ENCODE data around the gene HNRNPM.

- TF ChIP-seq POLR2AphosphoS5 (IDR thresholded peaks at IDR 0.05; ENCODE audit: low read depth) (peak; percentile 97), REST (IDR thresholded peaks at IDR 0.05; ENCODE audit: insufficient replicate concordance, low read depth) (no peak)
Measured at GRCh38 chr19:8487137-8487851, 42.5 kb downstream of the HNRNPM start.

Measured in HL-60 (cell line).